ENCODE data around the gene ZNF524.
A peak's percentile ranks its signal among the peaks of the same experiment; 100 is the strongest.

The ZNF524 gene

GRCh38 chr19:55618426-55618825 lies 18.3 kb downstream of the ZNF524 start:
- Histone ChIP-seq H3K27ac (replicated peaks) (peak overlapping the region; percentile 72), H3K27me3 (ENCODE audit: insufficient read depth, poor library complexity, severe bottlenecking) (no peaks in the 10 kb centered on the region), H3K4me3 (replicated peaks; ENCODE audit: insufficient read depth, low read length) (no peak overlapping the region)
- TF ChIP-seq SPI1 (IDR thresholded peaks at IDR 0.05; ENCODE audit: borderline replicate concordance, low read depth), result no peak
- DNase-seq (ENCODE audit: low read depth in 1 of 2, low spot score in 1 of 2), result no peak

GRCh38 chr19:55619286-55619685 lies 19.2 kb downstream of the ZNF524 start:
- TF ChIP-seq SPI1 (IDR thresholded peaks at IDR 0.05; ENCODE audit: borderline replicate concordance, low read depth) (no peak), CTCF (IDR thresholded peaks at IDR 0.05; ENCODE audit: insufficient read depth, low read length) (no peak), REST (IDR thresholded peaks at IDR 0.05; ENCODE audit: insufficient replicate concordance, low read depth) (no peak), GABPA (IDR thresholded peaks at IDR 0.05; ENCODE audit: low read depth) (no peak)
- peak overlapping the region; percentile 72 for H3K27ac ChIP-seq (replicated peaks)
- no peaks in the 10 kb centered on the region for H3K27me3 ChIP-seq (ENCODE audit: insufficient read depth, poor library complexity, severe bottlenecking)
- DNase-seq (ENCODE audit: low read depth in 1 of 2, low spot score in 1 of 2), result peak in 1 of 2 experiments; percentile 38
- no peak overlapping the region for H3K4me3 ChIP-seq (replicated peaks; ENCODE audit: insufficient read depth, low read length)

- no peaks in the 10 kb centered on the region for H3K27me3 ChIP-seq (ENCODE audit: insufficient read depth, poor library complexity, severe bottlenecking)
- TF ChIP-seq POLR2AphosphoS5 (IDR thresholded peaks at IDR 0.05; ENCODE audit: low read depth) (peak; percentile 91), CTCF (IDR thresholded peaks at IDR 0.05; ENCODE audit: insufficient read depth, low read length) (no peak)
- peak; percentile 95 to 96 for DNase-seq (ENCODE audit: low read depth in 1 of 2, low spot score in 1 of 2)
- H3K4me3 ChIP-seq (replicated peaks; ENCODE audit: insufficient read depth, low read length), result no peak overlapping the region
- H3K27ac ChIP-seq (replicated peaks), result peak overlapping the region; percentile 72
Observed at GRCh38 chr19:55620410-55621204, 20.5 kb downstream of the ZNF524 start.

GRCh38 chr19:55621205-55621672 lies 21.2 kb downstream of the ZNF524 start:
- DNase-seq (ENCODE audit: low read depth in 1 of 2, low spot score in 1 of 2), result peak in 1 of 2 experiments; percentile 64

More at GRCh38 chr19:55621205-55621672, 21.2 kb downstream of the ZNF524 start:
- H3K27ac ChIP-seq (replicated peaks), result peak overlapping the region; percentile 72
- TF ChIP-seq SPI1 (IDR thresholded peaks at IDR 0.05; ENCODE audit: borderline replicate concordance, low read depth) (no peak), POLR2AphosphoS5 (IDR thresholded peaks at IDR 0.05; ENCODE audit: low read depth) (no peak), CTCF (IDR thresholded peaks at IDR 0.05; ENCODE audit: insufficient read depth, low read length) (no peak), GABPA (IDR thresholded peaks at IDR 0.05; ENCODE audit: low read depth) (no peak), REST (IDR thresholded peaks at IDR 0.05; ENCODE audit: insufficient replicate concordance, low read depth) (no peak)
- no peak overlapping the region for H3K4me3 ChIP-seq (replicated peaks; ENCODE audit: insufficient read depth, low read length)
- H3K27me3 ChIP-seq (ENCODE audit: insufficient read depth, poor library complexity, severe bottlenecking), result no peaks in the 10 kb centered on the region
